NT2/D1 (cell line): ENCODE results near the gene ASCL2.

ENCODE experiments used
- DNase-seq: peaks from one replicate; pipeline ENCODE4 v3.0.0-alpha.2; 2011; ENCODE audit warnings: low read depth, low spot score
- H3K27me3 ChIP-seq: 2 replicates; pipeline ENCODE4 v1.6.0; 2011; ENCODE audit warnings: mild to moderate bottlenecking; ENCODE audit not compliant: insufficient read length, insufficient read depth
- H3K36me3 ChIP-seq: 2 replicates; pipeline ENCODE4 v1.6.1; 2011; ENCODE audit warnings: mild to moderate bottlenecking, low read length, mixed read lengths; ENCODE audit not compliant: insufficient read depth, insufficient read length
- H3K4me1 ChIP-seq: 2 replicates; pipeline ENCODE4 v1.5.1; 2011; ENCODE audit not compliant: insufficient read depth, insufficient read length
- H3K4me3 ChIP-seq: 2 replicates; pipeline ENCODE4 v1.5.1; 2011; ENCODE audit warnings: low read depth; ENCODE audit not compliant: insufficient read length
- H3K9ac ChIP-seq: 2 replicates; pipeline ENCODE4 v1.6.0; 2011; ENCODE audit warnings: low read depth; ENCODE audit not compliant: insufficient read length
- H3K9me3 ChIP-seq: 2 replicates; pipeline ENCODE4 v1.5.1; 2011; ENCODE audit warnings: mild to moderate bottlenecking, low read length; ENCODE audit not compliant: insufficient read depth
- SUZ12 ChIP-seq: IDR thresholded peaks from 2 replicates; pipeline ENCODE4 v1.6.1; 2011; ENCODE audit not compliant: insufficient read length, insufficient read depth; ENCODE audit errors: extremely low read depth
- YY1 ChIP-seq: IDR thresholded peaks from 2 replicates; pipeline ENCODE4 v1.6.1; 2011; ENCODE audit not compliant: insufficient read length, insufficient read depth
- ZNF274 ChIP-seq: IDR thresholded peaks from 2 replicates; pipeline ENCODE4 v1.6.1; 2011; ENCODE audit warnings: mild to moderate bottlenecking, low read depth, low read length

Gene ASCL2

GRCh38 chr11:2222451-2222850 is 47.9 kb downstream of the ASCL2 start:
- Histone ChIP-seq H3K4me1 (peaks cover 7% of the 10 kb centered on the region), H3K4me3 (no peak overlapping the region), H3K36me3 (no peaks in the 10 kb centered on the region), H3K9ac (no peak overlapping the region), H3K27me3 (peaks cover 5% of the 10 kb centered on the region), H3K9me3 (no peaks in the 10 kb centered on the region; the same call in none of the 2 replicates)
- no peak for DNase-seq
- TF ChIP-seq ZNF274 (no peak), YY1 (no peak), SUZ12 (no peak)

DNA sequence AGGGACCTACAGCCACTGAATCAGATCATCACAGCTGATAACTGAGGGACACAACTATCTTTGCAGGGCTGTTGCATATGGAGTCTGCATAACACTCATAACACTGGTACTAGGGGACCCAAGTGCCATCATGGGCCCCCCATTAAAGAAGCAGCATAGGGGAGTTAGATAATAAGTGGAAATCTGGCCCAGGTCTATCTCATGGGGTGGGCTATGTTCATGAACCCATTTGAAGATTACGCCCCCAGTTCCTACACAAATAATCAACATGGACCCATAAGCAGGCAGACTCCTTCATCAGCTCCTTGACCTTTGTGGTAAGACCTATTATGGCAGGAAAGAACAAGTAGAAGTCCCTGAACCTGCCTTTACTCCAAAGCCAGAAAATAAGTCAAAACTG is 48.8 kb downstream of the ASCL2 start:
- TF ChIP-seq YY1 (no peak), SUZ12 (no peak), ZNF274 (no peak)
- no peak for DNase-seq
- no peaks in the 10 kb centered on the region for H3K36me3 ChIP-seq
- H3K9ac ChIP-seq: no peak overlapping the region
- peaks cover 5% of the 10 kb centered on the region for H3K27me3 ChIP-seq
- H3K9me3 ChIP-seq: no peaks in the 10 kb centered on the region; the same call in none of the 2 replicates
- no peak overlapping the region for H3K4me3 ChIP-seq
- peaks cover 7% of the 10 kb centered on the region for H3K4me1 ChIP-seq

DNA sequence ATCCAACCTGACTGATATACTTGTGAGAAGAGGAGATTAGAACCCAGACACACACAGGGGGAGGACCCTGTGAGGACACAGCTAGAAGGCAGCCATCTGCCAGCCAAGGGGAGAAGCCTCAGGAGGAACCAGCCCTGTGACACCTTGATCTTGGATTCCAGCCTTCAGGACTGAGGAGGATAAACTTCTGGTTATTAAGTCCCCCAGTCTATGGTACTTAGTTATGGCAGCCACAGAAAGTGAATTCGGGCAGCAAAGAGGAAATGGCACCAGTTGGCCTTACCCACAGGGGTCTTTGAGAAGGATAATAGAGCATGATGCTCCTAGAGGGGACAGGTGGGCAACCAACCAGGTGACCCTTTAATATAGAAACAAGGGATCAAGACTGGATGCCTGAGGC is 49.4 kb downstream of the ASCL2 start:
- TF ChIP-seq ZNF274 (no peak), YY1 (no peak), SUZ12 (no peak)
- no peak for DNase-seq
- Histone ChIP-seq H3K36me3 (no peaks in the 10 kb centered on the region), H3K4me1 (peaks cover 7% of the 10 kb centered on the region), H3K4me3 (no peak overlapping the region), H3K9me3 (no peaks in the 10 kb centered on the region; the same call in none of the 2 replicates), H3K9ac (no peak overlapping the region), H3K27me3 (peaks cover 5% of the 10 kb centered on the region)

- no peaks in the 10 kb centered on the region for H3K36me3 ChIP-seq
- H3K9ac ChIP-seq: no peak overlapping the region
- no peak overlapping the region for H3K4me3 ChIP-seq
- no peak for DNase-seq
- peaks cover 7% of the 10 kb centered on the region for H3K4me1 ChIP-seq
- TF ChIP-seq ZNF274 (no peak), SUZ12 (no peak), YY1 (no peak)
- no peaks in the 10 kb centered on the region; the same call in none of the 2 replicates for H3K9me3 ChIP-seq
- peaks cover 5% of the 10 kb centered on the region for H3K27me3 ChIP-seq
These were observed 50.1 kb downstream of the ASCL2 start for GRCh38 chr11:2220173-2220771.

DNA sequence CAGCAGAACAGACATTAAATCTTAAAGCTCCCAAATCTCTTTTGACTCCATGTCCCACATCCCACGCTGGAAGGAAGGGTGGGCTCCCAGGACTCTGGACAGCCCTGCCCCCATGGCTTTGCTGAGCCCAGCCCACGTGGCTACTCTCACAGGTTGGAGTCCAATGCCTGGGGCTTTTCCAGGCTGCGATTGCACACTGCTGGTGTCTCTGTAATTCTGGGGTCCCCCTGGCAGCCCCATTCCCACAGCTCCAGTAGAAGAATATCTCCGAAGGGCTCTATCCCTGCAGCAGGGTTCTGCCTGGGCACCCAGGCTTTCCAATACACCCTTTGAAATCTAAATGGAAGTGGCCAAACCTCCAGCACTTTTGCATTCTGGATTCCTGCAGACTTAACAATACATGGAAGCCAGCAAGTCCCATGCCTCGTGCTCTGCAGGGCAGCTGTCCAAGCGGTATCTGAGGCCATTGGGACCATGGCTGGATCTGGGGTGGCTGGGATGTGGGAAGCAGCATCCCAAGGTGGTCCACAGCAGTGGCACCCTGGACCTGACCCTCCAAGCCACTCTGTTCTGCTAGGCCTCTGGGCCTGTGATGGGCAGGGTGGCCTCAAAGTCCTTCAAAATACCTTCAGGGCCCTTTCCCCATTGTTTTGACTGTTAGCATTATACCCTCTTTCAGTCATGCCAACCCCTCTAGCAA is 50.9 kb downstream of the ASCL2 start:
- Histone ChIP-seq H3K4me1 (peaks cover 11% of the 10 kb centered on the region), H3K9ac (no peak overlapping the region), H3K36me3 (no peaks in the 10 kb centered on the region), H3K9me3 (no peaks in the 10 kb centered on the region; the same call in none of the 2 replicates), H3K4me3 (no peak overlapping the region), H3K27me3 (peaks cover 5% of the 10 kb centered on the region)
- TF ChIP-seq SUZ12 (no peak), YY1 (no peak), ZNF274 (no peak)
- DNase-seq: no peak
